Activated CD8-positive, alpha-beta memory T cell treated with anti-CD3 and anti-CD28 coated beads for 4 hours (primary cell): ENCODE data around the gene DBNDD1.
"Not testable (repeated sequence)": the region's sequence is repeated elsewhere in the genome, so short reads cannot be mapped to it uniquely, and the experiment has no call there.

Experiments
- DNase-seq, 2 donors: peaks; one replicate each; pipeline ENCODE4 v3.0.0-alpha.2; 2020; ENCODE audit warnings: low read depth in 2 of 2

Gene DBNDD1

DNA sequence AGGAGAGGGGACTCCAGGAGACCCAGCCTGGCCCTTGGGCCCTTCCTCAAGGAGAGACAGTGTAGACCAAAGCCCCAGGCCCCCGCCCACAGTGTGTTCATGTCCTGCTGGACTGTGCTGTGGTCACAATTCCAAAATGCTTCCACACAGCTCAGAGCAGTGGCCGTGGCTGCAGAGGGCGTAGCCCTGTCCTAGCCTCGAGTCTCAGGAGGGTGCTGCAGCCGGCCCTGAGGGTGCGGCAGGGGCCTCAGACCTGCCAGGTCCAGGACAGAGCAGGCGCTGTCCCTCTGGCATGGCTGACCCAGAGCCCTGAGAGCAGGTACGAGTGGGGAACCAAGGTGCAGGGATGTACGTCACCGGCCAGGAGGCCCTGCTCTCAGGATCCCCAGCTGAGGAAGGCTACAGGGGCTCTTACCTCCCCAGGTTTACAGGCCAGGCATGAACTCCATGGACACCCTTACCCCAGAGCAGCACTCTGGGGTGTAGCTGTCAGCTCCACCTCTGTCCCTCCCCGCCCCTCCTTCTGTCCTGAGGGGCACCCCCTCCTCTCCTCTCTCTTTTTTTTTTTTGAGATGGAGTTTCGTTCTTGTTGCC lies 7.3 kb downstream of the DBNDD1 start:
- no peak for DNase-seq

DNA sequence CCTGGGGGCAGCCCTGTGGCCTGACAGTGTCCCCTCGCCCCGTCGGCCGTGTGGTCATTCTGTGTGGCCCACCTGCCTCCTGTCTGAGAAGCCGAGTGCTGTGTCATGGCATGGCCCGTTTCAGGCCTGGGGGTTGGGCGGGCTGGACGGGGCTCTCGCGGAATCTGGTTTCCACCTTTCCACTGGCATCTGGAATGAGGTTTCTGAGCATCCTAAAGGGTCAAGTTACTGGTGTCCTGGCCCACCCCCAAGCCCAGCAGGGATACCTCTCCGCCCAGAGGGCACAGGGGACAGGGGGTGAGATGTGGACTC lies 7.8 kb downstream of the DBNDD1 start:
- no peak for DNase-seq

DNA sequence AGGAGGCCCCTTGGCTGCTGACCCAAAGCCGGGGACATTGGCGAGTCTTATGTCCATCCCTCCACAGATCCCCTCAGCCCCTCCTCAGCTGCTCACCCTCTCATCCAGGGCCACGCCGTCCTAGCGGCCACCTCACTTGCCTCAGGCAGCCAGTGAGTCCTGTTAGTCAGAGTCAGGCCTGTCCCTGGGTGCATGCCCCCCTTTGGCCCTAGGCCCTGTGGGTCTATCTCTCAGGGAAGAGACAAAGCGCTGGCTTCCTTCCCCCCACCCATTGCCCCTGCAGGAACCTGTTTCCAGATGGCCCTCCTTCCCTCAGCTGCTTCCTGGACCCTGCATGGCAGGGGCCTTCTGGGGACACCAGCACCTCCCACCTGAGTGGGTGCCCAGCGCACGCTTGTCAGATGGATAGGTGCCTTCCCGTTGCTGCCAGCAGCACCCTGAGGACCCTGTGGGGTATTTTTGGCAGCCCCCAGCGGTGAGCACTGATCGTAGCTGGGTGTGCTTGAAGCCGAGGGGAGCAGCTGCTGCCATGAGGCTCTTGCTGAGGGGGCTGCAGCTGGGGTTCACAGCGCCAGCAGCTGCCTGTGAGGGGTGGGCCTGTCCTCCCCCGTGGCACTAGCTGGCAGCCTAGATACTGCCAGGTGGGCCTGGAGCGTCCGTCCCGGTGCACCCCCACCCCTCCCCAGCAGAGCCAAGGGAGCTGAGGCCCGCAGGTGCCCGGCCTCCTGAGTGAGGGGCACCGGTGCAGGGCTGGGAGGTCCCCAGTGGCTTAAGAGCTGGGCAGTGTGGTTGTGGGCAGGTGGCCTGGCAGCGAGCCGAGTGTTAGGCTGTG lies 8.4 kb downstream of the DBNDD1 start:
- no peak for DNase-seq

DNA sequence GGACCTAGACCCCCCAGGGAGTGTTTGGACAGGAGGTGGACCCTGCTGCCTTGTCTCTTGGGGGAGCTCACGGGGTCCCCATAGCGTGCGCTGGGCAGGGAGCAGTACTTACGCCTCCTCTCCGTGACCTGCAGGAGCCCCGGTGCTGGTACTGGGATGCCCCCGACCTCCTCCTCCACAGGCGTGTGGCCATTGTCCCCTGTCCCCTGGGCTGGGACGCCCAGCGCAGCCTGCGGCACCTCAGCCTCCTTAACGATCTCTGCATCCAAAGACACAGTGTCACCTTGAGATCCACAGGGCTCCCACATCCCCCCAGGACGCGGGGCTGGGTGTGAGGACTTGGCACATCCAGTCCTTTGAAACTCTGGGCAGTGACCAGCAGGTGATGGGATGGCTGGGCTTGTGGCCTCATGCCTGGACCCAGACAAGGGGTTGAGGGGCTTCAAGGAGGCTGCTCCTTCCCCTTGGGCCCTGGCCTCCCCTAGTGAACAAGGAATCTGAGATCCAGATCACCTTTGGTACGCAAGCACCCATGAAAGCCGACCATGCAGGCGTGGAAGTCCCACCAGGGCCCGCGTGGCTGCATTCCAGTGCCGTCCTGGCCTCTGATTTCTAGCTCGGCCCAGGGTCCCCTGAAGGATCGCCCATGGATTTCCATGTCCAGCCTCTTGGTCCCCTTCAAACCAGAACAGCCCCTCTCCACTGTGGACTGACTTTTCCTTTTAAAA lies 9.9 kb downstream of the DBNDD1 start:
- no peak for DNase-seq

DNA sequence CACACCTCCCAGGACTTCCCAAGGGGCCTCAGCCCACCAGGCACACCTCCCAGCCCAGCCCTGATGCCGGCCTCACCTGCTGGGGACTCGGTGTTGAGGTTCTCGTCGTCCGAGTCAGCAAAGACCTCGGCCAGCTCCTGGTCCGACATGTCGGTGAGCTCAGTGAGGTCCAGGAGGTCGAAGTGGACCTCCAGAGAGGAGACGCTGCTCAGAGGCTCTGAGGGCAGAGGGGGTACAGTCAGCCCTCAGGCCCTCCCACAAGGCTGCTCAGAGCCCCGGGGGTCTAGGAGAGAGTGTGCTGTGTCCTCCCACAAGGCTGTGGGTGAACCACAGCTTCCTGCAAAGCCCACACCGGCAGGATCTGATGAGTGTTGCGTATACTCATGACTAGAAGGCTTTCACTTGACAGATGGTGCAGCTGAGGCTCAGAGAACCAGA lies 10.5 kb downstream of the DBNDD1 start:
- peak; percentile 51 to 68 for DNase-seq

DNA sequence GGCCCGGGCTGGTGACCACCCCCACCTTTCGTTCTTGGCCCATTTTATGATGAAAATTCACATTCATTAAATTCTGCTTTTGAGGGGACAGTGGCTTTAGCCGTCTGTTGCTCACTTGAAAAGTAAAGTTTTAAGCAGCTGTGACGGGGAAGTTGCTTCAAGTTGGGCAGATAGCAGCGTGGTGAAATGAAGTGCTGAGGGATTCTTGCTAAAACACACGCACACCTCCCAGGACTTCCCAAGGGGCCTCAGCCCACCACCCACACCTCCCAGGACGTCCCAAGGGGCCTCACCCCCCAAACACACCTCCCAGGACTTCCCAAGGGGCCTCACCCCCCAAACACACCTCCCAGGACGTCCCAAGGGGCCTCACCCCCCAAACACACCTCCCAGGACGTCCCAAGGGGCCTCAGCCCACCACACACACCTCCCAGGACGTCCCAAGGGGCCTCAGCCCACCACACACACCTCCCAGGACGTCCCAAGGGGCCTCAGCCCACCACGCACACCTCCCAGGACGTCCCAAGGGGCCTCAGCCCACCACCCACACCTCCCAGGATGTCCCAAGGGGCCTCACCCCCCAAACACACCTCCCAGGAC lies 11.5 kb downstream of the DBNDD1 start:
- not testable (repeated sequence) for DNase-seq

DNA sequence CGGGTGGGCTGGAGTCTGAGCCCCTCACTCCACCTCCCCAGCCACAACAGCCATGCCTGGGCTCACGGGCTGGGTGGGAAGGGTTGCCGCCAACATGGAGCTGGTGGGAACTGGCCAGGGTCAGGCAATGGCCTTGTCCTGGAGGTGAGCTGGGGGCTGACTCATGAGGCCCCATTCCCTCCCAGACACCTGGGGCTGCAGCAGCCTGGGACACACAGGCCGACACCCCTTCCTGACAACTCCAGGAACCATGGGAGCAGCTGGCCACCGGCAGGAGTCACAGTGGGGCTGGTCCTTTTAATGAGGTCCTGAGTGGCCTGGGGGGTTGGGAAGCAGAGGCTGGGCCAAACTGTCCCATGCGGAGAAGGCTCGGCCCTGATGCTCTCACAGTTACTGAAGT lies 12.2 kb downstream of the DBNDD1 start:
- DNase-seq: no peak

DNA sequence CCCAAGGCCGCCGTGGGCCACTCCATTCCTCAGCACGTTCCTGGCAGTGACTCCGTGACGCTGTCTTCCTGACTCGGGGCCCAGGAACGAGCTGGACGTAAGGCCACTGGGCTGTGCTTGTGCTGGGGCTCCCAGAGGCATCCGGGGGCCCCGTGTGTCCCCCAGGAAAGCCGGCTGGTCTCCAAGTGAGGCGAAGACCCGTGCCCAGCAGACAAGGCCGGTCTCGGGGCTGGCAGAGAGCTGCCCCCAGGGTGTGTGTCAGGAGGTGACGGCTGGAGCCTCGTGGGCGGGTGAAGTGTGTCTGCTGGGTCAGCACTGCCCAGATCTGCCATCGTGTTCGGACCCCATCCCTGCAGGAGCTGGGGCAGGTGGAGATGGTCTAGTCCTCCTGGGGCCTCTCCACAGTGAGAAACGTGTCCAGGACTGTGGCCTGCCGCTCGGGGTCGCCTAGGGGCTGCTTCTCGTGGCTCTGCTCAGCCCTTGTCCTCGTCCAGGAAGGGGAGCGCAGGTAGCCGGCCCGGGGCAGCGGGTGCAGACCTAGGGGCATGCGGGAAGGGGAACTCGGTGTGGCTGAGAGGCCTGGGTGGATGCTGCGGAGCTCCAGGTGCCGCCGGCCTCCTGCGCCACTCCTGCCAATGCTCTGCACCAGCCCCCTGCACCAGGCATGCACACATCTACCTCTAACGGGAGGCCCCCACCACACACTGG lies 13.1 kb downstream of the DBNDD1 start:
- no peak for DNase-seq

DNA sequence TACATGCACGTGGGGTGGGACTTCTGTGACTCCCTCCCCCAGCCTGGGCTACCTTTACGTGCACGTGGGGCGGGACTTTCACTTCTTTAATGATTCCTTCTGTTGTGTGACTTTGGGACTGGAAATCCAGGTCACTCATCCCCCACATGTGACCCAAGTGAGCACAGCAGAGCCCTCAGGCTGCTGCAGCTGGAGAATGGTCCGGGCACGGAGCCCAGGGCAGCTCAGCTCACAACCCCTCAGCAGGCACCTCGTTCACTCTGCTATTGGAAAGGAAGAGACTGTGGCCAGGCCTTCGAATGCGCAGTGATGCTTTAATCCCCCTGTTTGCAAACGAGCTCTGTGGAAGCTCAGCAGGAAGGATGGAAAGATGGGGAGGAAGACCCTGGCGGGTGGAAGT lies 14.7 kb downstream of the DBNDD1 start:
- no peak for DNase-seq

DNA sequence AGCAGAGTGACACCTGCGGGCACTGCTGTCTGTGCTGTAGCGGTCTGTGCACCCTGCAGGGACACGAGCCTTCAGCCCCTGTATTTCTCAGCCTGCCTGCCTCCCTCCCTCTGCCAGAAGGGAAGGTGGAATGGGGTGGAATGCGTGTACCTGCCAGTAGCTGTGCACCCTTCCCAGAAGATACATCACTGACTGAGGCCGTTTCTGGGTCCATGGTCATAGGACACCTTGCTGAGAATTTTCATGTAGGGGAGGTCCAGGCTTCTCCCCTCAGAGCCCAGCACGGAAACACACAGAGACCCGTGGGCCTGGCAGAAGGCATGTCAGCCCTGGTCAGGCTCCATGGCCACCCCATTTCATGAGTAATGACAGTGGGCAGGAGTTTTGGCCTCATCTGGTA lies 16.5 kb downstream of the DBNDD1 start:
- no peak for DNase-seq

DNA sequence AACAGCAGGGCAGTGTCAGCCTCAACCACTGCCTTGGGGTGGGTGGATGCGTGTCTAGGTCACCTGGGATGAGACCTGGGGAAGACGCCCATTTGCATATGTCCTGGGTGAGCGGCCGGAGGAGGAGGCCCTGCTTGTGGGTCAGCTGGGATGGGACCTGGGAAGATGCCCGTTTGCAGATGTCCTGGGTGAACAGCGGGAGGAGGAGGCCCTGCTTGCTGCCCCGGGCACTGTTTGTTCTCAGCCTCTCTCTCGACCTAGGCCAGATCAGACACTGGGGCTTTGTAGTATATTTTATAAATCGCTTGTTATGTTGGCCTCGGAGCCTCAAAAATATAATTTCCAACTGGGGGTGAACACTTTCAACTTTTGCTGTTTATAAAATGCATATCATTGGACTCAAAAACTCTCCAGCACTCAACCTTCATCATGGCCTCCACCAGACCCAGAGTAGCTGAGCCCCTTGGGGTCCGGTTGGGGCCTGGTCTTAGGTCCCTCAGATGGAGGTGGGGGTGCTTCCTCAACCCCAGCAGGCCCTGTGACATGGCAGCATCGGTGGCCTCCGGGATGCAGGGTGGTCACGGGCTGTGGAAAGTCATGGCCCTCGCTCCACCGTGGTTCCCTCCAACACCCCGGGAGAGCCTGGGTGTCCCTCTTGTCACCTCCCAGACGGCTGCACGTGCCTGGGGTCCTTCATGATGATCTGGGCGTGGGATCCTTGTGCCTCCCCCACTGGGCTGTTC lies 17.3 kb downstream of the DBNDD1 start:
- no peak for DNase-seq

DNA sequence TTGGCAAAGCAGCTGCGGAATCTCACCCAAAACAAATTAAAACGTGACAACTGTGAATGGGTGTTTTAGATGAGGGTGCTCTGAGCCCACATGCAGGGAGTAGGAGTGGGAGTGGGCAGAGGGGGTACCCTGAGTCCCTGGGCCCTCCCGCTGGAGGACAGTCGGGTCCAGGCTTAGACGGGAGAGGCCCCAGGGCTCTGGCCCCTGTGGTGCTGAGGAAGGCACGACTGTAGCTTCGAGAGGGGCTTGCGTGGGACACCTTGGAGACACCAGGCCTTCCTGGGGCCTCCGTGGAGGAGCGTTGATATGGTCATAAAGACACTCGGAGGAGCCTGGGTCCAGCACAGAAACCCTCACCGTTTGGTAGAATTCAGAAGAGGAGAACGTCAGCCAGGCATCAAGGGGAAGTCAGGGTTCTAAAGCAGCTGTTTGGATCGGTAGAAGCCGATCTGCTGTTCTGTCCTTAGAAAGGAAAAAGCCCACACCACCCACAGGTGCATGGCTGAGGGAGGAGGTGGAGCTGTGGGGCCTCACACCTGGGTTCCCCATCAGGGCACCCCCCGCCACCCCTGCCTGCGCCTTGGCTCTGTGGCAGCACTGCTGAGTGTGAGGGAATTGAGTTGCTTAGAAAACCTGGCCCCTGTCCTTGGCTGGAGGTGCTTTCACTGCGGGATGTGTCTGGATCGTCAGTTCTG lies 18.4 kb downstream of the DBNDD1 start:
- no peak for DNase-seq

DNA sequence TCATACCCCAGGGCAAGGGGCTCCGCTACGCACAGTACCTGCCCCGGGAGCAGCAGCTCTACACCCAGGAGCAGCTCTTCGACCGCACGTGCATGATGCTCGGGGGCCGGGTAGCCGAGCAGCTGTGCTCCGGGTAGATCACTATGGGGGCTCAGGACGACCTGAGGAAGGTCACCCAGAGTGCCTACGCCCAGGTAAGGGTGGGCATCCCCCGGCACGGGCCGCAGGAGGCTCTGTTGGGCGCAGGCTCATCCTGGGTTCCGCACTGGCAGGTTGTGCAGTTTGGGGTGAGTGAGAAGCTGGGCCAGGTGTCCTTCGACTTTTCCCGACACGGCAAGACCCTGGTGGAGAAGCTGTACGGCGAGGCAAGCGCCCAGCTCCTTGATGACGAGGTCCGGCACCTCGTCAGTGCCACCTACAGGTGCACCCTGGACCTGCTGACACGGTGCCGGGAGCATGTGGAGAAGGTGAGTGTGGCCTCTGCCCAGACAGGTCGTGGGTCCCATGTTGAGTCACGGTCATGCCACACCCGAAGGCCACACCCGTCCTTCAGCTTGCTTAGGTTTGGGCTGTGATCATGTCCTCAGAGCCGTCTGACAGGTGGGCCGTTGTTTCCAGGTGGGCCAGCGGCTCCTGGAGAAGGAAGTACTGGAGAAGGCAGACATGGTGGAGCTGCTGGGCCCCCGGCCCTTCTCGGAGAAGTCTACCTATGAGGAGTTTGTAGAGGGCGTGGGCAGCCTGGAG lies 19.3 kb downstream of the DBNDD1 start:
- DNase-seq: no peak

DNA sequence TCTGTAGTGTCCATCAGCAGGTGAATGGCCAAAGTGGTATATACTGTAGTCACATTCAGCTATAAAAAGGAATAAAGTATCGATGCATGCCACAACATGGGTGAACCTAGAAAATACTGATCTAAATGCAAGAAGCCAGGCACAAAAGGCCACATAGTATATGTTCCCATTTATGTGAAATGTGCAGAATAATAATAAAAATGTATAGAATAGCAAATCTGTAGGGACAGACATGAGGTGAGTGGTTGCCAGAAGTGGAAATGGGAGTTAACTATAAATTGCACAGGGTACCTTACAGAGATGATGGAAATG lies 23.1 kb downstream of the DBNDD1 start:
- no peak for DNase-seq

DNA sequence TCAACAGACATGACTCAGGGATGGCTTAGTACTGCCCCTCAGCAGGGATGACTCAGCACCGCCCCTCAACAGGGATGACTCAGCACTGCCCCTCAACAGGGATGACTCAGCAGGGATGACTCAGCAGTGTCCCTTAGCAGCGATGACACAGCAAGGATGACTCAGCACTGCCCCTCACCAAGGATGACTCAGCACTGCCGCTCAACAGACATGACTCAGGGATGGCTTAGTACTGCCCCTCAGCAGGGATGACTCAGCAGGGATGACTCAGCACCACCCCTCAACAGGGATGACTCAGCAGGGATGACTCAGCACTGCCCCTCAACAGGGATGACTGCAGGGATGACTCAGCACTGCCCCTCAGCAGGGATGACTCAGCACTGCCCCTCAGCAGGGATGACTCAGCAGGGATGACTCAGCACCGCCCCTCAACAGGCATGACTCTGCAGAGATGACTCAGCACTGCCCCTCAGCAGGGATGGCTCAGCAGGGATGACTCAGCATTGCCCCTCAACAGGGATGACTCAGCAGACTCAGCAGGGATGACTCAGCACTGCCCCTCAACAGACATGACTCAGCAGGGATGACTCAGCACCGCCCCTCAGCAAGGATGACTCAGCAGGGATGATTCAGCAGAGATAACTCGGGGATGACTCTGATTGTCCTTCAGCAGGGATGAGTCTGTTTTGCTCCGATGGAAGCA lies 23.6 kb downstream of the DBNDD1 start:
- peak; percentile 14 to 33 for DNase-seq

DNA sequence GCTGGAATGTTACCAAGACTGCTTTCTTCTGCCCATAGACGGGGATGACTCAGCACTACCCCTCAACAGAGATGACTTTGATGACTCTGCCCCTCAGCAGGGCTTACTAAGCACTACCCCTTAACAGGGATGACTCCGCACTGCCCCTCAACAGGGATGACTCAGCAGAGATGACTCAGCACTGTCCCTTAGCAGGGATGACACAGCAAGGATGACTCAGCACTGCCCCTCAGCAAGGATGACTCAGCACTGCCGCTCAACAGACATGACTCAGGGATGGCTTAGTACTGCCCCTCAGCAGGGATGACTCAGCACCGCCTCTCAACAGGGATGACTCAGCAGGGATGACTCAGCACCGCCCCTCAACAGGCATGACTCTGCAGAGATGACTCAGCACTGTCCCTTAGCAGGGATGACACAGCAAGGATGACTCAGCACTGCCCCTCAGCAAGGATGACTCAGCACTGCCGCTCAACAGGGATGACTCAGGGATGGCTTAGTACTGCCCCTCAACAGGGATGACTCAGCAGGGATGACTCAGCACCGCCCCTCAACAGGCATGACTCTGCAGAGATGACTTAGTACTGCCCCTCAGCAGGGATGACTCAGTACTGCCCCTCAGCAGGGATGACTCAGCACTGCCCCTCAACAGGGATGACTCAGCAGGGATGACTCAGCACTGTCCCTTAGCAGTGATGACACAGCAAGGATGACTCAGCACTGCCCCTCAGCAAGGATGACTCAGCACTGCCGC lies 24.4 kb downstream of the DBNDD1 start:
- peak; percentile 11 to 34 for DNase-seq

DNA sequence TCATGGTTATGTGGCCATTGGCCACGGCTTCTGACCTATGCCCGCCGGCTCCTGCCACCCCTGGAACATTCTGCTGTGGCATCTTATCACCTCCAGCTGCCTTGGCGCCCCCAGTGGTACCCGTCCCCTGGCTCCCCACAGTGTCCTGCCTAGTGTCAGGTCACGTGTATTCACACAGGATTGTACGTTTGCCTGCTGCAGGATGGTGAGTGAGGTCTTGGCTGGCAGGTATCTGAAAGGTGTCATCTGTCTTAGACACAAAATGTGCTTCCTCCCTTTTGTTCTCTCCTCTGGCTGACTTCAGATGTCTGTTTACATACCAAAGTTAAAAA lies 24.9 kb downstream of the DBNDD1 start:
- DNase-seq: no peak

DNA sequence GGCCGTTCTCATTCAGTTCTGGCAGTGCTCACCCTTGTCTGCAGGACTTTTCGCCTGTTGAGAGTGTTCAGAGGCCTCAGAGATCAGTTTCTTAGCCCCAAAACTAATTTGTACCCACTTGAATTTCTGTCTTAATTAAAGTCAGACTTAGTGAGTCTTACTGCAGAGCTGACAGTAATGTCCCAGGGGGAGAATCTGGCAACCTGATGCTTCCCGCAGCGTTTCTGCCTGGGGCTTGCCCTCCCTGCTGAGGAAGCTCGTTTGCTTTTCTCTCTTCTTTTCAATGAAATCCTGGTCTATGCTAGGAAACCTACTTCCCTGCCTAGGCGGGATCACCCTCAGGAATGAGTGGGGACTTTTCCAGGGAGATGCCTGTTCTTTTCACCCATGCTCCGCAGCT lies 25.3 kb downstream of the DBNDD1 start:
- DNase-seq: no peak

DNA sequence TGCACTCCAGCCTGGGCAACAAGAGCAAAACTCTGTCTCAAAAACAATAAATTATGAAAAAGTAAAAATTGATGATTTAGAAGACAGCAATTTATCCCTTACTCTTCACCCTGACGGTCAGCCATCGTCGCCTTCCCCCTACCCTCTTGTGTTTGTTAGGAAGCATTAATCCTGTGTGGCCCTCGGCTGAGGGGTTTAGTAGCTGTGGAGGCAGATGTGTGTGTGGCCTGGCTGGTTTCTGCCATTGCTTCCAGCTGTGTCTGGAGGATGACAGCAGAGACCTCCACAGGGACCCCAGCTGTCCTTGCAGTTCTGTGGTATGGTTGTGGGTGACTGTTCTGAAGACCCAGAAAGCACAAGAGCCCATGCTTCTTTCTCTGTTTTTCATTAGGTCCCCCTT lies 25.9 kb downstream of the DBNDD1 start:
- no peak for DNase-seq
